Stimulated activated CD4-positive, alpha-beta T cell treated with anti-CD3 and anti-CD28 coated beads, Interleukin-4, amount 100 ng/mL, for 48 hours (primary cell): ENCODE data around the gene NDE1.
"Not testable (repeated sequence)": the region's sequence is repeated elsewhere in the genome, so short reads cannot be mapped to it uniquely, and the experiment has no call there.

ENCODE experiments used
- DNase-seq, 2 donors: peaks; one replicate each; pipeline ENCODE4 v3.0.0-alpha.2; 2020; ENCODE audit warnings: low read depth in 2 of 2

Gene NDE1

GRCh38 chr16:15699819-15700218, 49.8 kb downstream of the NDE1 start:
- DNase-seq, result no peak

GRCh38 chr16:15701367-15701766, 51.3 kb downstream of the NDE1 start:
- no peak for DNase-seq

GRCh38 chr16:15701975-15702970, 52.2 kb downstream of the NDE1 start:
- no peak for DNase-seq

GRCh38 chr16:15703029-15703736, 53.1 kb downstream of the NDE1 start:
- DNase-seq, result no peak

GRCh38 chr16:15704545-15704987, 54.5 kb downstream of the NDE1 start:
- DNase-seq, result peak; percentile 62 to 76

GRCh38 chr16:15705064-15705565, 55.1 kb downstream of the NDE1 start:
- no peak for DNase-seq

- DNase-seq, result no peak
Measured at GRCh38 chr16:15707332-15707731, 57.3 kb downstream of the NDE1 start.

GRCh38 chr16:15708096-15708495, 58.1 kb downstream of the NDE1 start:
- DNase-seq, result no peak

- DNase-seq, result no peak
Measured at GRCh38 chr16:15708997-15709396, 59.0 kb downstream of the NDE1 start.

GRCh38 chr16:15714393-15715172, 64.5 kb downstream of the NDE1 start:
- DNase-seq, result no peak

GRCh38 chr16:15715221-15715620, 65.2 kb downstream of the NDE1 start:
- DNase-seq, result no peak

- DNase-seq, result no peak
Measured at GRCh38 chr16:15716694-15717447, 66.8 kb downstream of the NDE1 start.

GRCh38 chr16:15721018-15721417, 71.0 kb downstream of the NDE1 start:
- no peak for DNase-seq

GRCh38 chr16:15723808-15724207, 73.8 kb downstream of the NDE1 start:
- no peak for DNase-seq

GRCh38 chr16:15725641-15726240, 75.7 kb downstream of the NDE1 start:
- DNase-seq, result no peak

GRCh38 chr16:15726715-15727114, 76.7 kb downstream of the NDE1 start:
- DNase-seq, result no peak

GRCh38 chr16:15727697-15728096, 77.7 kb downstream of the NDE1 start:
- DNase-seq, result not testable (repeated sequence)

- DNase-seq, result no peak
Measured at GRCh38 chr16:15729152-15729551, 79.1 kb downstream of the NDE1 start.

GRCh38 chr16:15732416-15732815, 82.4 kb downstream of the NDE1 start:
- no peak for DNase-seq

- no peak for DNase-seq
Measured at GRCh38 chr16:15735610-15736009, 85.6 kb downstream of the NDE1 start.

GRCh38 chr16:15736529-15736928, 86.5 kb downstream of the NDE1 start:
- no peak for DNase-seq
